Brain microvascular endothelial cell (primary cell): ENCODE results near the gene FAT1.
"Not testable (repeated sequence)": the region's sequence is repeated elsewhere in the genome, so short reads cannot be mapped to it uniquely, and the experiment has no call there.

ENCODE experiments used
- DNase-seq: peaks from one replicate; pipeline ENCODE4 v3.0.0-alpha.2; 2020
- H3K27ac ChIP-seq: fragments of 250-450 bp; sonication (Bioruptor Pico); 2 replicates; pipeline ENCODE4 v1.5.1; 2020; ENCODE audit warnings: mild to moderate bottlenecking, moderate library complexity
- H3K27me3 ChIP-seq: fragments of 250-450 bp; sonication (Bioruptor Pico); replicated peaks from 2 replicates; pipeline ENCODE4 v1.5.1; 2020; ENCODE audit warnings: mild to moderate bottlenecking
- H3K36me3 ChIP-seq: fragments of 250-450 bp; sonication (Bioruptor Pico); replicated peaks from 2 replicates; pipeline ENCODE4 v1.5.1; 2020; ENCODE audit warnings: mild to moderate bottlenecking
- H3K4me3 ChIP-seq: 2 replicates; pipeline ENCODE4 v1.5.1; 2011; ENCODE audit warnings: low read depth, mild to moderate bottlenecking, control low read depth, low read length, moderate library complexity
- in situ Hi-C: cut with HindIII; loops from 2 replicates; pipeline ENCODE4 v1.10.0; 2017; ENCODE audit warnings: low sequenced_read_pairs, low pct_ligation_motif_present
- TF ChIP-seq, protein P1 (sequence below): IDR thresholded peaks from 2 replicates; pipeline ENCODE4 v1.5.1; 2011; ENCODE audit warnings: low read depth, mild to moderate bottlenecking, moderate library complexity, low read length, control low read depth, inconsistent platforms; ENCODE audit errors: missing control alignments

The FAT1 gene

DNA sequence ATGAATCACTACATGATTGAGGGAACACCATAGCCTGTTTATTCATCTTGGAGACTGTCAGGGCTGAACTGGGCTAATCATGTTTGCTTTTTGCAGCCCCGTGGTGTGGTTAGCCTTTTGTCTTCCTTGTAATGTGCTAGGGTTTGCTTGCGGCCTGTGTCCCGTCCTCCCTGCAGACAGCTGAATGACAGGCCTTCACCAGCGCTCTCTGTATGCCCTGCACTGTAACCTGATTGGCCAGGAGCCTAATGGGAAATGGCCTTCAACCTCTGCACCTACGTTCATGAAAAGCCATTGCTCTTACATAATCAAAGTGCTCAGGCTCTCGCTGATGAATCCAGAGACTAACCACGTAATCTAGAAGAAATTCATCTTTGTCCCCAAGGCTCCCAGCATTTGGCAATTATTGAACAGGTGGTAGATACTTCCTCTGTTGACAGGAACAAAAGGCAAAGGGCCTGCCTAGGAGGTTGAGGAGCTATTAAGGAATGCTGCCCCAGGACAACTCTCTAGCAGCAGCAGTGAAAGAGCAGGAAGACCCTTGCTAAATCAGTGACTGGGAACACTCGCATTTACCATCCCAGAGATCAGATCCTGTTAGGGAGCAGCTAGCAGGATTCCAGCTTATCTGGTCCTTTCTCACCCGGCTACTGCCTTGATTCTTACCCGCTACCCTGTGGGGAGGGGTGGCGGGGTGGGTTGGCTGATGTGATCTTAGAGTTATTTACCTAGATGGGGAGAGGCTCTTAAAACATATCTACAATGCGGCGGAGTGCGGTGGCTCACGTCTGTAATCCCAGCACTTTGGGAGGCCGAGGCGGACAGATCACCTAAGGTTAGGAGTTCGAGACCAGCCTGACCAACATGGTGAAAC is 42.3 kb upstream of the FAT1 start:
- in situ Hi-C loops = no loop called here
- DNase-seq = no peak
- TF ChIP-seq, protein P1, sequence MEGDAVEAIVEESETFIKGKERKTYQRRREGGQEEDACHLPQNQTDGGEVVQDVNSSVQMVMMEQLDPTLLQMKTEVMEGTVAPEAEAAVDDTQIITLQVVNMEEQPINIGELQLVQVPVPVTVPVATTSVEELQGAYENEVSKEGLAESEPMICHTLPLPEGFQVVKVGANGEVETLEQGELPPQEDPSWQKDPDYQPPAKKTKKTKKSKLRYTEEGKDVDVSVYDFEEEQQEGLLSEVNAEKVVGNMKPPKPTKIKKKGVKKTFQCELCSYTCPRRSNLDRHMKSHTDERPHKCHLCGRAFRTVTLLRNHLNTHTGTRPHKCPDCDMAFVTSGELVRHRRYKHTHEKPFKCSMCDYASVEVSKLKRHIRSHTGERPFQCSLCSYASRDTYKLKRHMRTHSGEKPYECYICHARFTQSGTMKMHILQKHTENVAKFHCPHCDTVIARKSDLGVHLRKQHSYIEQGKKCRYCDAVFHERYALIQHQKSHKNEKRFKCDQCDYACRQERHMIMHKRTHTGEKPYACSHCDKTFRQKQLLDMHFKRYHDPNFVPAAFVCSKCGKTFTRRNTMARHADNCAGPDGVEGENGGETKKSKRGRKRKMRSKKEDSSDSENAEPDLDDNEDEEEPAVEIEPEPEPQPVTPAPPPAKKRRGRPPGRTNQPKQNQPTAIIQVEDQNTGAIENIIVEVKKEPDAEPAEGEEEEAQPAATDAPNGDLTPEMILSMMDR = no peak
- no peaks in the 10 kb centered on the region for H3K27me3 ChIP-seq
- H3K4me3 ChIP-seq = no peak overlapping the region
- H3K36me3 ChIP-seq = no peaks in the 10 kb centered on the region
- no peak overlapping the region for H3K27ac ChIP-seq

DNA sequence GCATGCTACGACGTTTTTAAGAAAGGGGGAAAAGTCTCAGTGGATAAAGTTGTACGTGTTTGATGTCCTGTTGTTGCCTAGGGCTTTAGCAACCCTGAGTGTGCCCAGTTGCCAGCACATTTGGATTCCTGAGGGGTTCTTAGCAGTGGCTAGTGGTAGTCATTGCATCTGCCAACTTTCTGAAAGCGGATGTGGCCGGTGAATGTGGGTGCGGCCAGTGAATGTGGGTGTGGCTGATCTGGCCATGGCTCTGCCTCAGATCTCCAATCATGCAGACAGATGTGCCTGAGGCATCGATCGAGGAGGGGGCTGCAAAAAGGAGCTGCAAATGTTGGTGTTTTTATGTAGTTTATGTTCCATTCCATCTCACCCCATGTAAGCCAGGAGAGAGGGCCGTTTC is 41.5 kb upstream of the FAT1 start:
- TF ChIP-seq, protein P1 = no peak
- H3K27me3 ChIP-seq = no peaks in the 10 kb centered on the region
- no peak overlapping the region for H3K27ac ChIP-seq
- no peak for DNase-seq
- H3K4me3 ChIP-seq = no peak overlapping the region
- in situ Hi-C loops = no loop called here
- no peaks in the 10 kb centered on the region for H3K36me3 ChIP-seq

DNA sequence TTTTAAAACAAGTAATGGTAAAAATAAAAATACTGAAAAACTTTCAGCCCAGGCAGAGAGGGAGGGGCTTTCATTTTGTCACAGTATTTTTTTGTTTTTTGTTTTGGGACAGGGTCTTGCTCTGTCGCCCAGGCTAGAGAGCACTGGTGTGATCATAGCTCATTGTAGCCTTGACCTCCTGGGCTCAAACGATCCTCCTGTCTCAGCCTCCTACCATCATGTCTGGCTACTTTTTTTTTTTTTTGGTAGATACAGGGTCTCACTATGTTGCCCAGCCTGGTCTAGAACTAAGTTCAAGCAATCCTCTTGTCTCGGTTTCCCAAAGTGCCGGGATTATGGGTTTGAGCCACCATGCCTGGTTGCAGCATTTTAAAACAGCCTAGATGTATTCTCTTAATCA is 40.8 kb upstream of the FAT1 start:
- DNase-seq = no peak
- Histone ChIP-seq H3K4me3 (no peak overlapping the region), H3K27ac (no peak overlapping the region), H3K36me3 (no peaks in the 10 kb centered on the region), H3K27me3 (no peaks in the 10 kb centered on the region)
- TF ChIP-seq, protein P1 = no peak
- in situ Hi-C loops = no loop called here

DNA sequence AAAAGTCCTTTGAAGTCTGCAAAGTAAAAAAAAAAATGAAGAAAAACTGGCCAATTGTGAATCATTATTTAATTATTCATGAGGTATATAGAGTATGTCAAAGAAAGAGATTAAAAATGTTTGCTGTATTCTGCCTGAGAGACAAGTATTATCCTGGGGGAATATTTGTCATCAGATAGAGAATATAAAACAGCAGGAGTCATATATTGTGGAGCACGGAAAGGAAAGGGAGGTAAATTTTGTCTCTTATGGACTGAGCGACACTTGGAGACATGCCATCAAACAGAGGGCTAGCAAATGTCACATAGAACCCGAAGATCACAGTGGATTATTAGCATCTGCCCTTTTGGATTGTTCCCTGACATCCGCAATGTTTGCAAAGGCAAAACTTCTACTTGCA is 39.2 kb upstream of the FAT1 start:
- H3K27ac ChIP-seq = no peak overlapping the region
- TF ChIP-seq, protein P1 = no peak
- H3K27me3 ChIP-seq = no peaks in the 10 kb centered on the region
- H3K4me3 ChIP-seq = no peak overlapping the region
- no peaks in the 10 kb centered on the region for H3K36me3 ChIP-seq
- in situ Hi-C loops = no loop called here
- DNase-seq = no peak

DNA sequence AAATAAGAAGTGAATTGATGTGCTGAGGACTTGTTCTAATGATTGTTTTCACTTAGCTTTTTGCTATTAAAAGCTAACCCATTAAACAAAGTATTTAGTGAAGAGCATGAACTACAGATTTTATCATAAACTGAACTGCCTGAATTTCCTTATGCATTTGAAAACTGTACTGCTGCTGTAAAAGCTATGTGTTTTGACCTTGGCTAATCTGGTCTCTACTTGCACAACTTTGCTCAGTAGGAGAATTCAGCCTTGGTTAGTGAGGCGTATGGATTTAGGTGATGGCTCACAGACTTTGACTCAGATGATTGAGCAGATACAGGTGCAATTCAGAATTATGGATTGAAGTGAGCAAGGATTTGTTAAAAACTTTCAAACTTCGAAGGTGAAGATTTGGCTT is 38.7 kb upstream of the FAT1 start:
- DNase-seq = no peak
- Histone ChIP-seq H3K4me3 (no peak overlapping the region), H3K27me3 (no peaks in the 10 kb centered on the region), H3K36me3 (no peaks in the 10 kb centered on the region), H3K27ac (no peak overlapping the region)
- in situ Hi-C loops = no loop called here
- TF ChIP-seq, protein P1 = no peak

DNA sequence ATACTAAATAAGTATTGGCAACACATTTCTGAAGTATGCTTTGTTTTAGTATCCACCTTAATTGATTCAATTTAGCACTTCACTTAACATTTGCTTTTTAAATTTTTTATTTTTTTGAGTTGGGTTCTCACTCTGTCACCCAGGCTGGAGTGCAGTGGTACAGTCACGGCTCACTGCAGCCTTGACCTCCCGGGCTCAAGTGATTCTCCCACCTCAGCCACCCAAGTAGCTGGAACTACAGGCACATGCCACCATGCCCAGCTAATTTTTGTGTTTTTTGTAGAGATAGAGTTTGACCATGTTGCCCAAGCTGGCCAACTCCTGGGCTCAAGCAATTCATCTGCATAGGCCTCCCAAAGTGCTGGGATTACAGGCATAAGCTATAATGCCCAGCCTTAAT is 38.3 kb upstream of the FAT1 start:
- H3K4me3 ChIP-seq, DNase-seq, H3K27me3 ChIP-seq, H3K27ac ChIP-seq, in situ Hi-C loops, H3K36me3 ChIP-seq: not testable (repeated sequence)
